Activated CD4-positive, alpha-beta T cell treated with anti-CD3 and anti-CD28 coated beads, Interleukin-2, amount 50 U/mL, for 16 hours (primary cell): ENCODE measurements around the gene ITIH3.
A peak's percentile ranks its signal among the peaks of the same experiment; 100 is the strongest.

Experiments used
- DNase-seq: peaks from one replicate; pipeline ENCODE4 v3.0.0-alpha.2; 2020

The ITIH3 gene

DNA sequence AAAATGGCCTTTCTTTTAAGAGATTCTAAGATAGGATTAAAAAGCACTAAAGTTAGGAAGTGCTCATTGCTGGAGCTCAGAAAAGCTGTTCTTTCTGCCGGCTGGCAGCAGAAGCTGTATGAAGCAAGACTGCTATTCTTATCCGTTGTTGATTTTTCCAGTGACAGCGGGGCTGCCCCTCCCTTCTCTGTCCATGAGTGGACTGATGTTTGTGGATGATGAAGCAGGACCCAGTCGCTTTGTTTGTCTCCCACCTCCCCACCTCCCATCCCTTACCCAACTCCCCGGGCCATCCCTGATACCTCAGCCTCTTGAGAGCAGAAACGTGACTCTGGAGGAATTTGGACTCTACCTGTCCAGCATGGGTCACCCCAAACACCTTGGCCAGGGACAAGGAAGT is 50.6 kb downstream of the ITIH3 start:
- no peak for DNase-seq

DNA sequence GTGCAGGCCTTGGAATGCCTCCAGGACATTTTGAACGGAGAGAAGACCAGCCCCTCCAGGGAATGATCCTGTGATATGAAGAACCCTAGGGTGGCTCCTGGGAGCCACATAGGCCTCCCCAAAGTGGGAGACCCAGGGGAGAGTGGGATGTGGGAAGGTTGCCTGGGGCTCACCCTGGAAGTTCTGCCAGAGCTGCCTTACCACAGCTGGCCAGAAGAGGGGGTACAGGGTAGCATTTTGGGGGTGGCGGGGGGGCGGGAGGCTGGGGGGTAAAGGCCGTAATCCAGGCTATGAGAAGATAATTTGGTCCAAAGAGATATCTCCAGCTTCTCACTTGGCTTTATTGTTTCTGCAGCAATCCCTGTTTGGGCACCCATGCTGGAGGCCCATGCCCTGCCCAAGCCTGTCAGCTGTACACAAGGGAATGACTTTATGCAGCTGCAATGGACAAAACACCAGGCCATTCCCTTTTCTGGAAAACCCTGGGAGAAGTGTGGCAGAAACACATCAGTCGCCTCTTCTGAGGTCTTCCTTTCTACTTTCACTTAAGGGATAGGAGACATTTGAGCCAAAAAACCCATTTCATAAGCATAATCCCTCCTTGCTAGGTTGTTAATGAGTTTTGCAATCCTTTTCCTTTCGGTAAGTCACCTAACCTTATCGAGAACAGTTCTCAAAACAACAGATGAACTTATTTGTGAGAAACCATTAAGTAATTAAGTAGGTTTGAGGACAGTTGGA is 51.3 kb downstream of the ITIH3 start:
- DNase-seq: peak; percentile 12

DNA sequence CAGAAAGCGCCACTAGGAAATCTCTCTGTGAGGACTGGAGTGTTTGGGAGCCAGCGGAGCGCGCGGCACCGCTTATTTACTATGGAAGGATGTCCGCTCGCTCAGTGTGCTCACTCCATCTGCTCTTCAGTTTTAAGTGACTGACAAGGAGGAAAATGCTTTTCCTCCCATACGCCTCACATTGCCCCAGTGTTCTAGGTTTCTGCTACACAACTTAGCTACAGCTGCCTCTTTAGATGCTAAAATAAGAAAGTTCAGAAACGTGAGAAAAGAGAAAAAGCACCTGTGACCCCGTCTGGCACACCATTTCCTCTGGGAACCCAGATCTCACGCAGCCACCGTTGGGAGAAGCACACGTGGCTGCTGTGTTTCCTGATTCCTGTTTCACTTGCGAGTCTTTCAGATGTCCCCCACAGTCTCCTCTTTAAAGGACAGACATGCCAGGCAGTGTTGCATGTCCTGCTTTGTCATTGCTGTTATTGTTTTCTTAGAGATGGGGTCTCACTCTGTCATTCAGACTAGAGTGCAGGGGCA is 51.9 kb downstream of the ITIH3 start:
- no peak for DNase-seq

DNA sequence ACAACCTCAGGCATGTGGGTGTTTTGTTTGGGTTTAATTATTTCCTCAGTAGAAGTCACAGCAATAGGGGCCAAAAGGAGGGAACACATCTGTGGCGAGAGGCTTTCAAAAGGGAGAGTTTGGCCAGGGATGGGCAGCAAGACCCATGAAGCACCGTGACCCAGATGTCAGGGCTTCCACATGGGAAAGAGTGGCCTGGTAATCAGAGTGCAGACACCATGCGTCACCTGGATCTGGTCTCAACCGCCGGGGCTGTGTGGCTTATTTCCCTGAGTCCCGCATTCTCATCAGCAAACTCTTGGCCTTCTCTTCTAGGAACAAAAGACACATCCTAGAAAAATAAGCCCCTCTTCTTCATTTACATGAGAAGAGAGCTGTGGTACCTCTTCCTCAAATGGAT is 52.6 kb downstream of the ITIH3 start:
- no peak for DNase-seq

- no peak for DNase-seq
These were observed 53.1 kb downstream of the ITIH3 start for GRCh38 chr3:52847726-52848125.

DNA sequence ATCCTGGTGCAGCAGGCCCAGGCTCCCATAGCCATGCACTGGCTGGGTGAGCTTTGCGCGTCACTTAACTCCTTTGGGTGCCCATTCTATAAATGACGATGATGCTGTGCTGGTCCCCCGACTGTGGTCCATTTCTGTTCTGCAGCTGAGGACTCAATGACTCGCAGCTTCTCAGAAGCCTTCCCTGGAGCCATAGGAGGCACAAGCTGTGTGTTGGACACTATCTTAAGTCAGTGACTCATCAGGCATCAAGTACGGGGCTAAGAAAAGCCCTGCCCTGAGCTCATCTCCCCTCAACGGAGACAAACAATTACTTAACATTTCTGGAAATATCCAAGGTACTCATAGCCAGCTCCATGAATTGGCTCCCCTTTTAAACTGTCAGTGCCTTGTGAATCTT is 54.0 kb downstream of the ITIH3 start:
- DNase-seq: no peak

- no peak for DNase-seq
These were observed 55.1 kb downstream of the ITIH3 start for GRCh38 chr3:52849656-52850055.

- peak; percentile 54 for DNase-seq
These were observed 56.8 kb downstream of the ITIH3 start for GRCh38 chr3:52851348-52851747.

GRCh38 chr3:52852419-52852818 is 57.8 kb downstream of the ITIH3 start:
- DNase-seq: no peak

- no peak for DNase-seq
These were observed 59.4 kb downstream of the ITIH3 start for GRCh38 chr3:52854013-52854412.

DNA sequence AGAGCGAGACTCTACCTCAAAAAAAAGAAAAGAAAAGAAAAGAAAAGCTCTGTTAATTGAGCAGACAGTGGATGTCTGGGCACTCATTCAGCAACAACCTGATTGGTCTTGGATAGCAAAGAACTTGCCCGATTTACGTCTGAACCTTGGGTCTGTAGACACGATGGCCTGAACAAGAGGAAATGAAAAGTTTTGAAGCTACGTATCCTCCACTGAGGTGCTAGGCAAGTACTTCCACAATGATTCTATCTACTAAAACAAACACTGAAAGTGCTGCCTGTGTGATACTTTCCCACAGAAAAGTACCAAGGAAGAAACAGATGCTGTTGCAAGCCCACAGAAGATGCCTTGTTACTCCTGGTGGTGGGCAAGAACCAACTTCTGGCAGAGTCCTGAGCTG is 62.1 kb downstream of the ITIH3 start:
- DNase-seq: no peak

GRCh38 chr3:52857133-52857532 is 62.5 kb downstream of the ITIH3 start:
- DNase-seq: no peak

DNA sequence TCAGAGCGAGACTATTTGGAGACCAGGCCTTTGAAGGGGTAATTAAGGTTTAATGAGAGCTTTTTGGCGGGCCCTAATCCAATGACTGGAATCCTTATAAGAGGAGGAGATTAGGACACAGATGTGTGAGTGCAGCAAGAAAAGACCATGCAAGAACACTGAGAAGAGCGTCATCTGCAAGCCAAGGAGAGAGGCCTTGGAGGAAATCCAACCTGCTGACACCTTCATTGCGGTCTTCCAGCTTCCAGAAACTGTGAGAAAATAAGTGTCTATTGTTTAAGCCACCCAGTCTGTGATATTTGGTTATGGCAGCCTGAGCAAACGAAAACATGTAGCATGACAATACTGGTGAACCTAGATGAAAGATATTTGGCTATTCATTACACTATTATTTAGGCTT is 63.3 kb downstream of the ITIH3 start:
- no peak for DNase-seq
